HL-60 (cell line): ENCODE measurements around the gene SMYD2.

Experiments
- DNase-seq, 2 experiments: peaks; one replicate each; pipeline ENCODE4 v3.0.0-alpha.2; 2010 to 2020; ENCODE audit warnings: low read depth in 1 of 2, low spot score in 1 of 2
- H3K27ac ChIP-seq: fragments of 250-450 bp; sonication (Bioruptor Pico); replicated peaks from 2 replicates; pipeline ENCODE4 v1.5.1; 2020; ENCODE audit warnings: mild to moderate bottlenecking, moderate library complexity
- H3K27me3 ChIP-seq: fragments of 250-450 bp; sonication (Bioruptor Pico); 2 replicates; pipeline ENCODE4 v1.5.1; 2021; ENCODE audit warnings: mild to moderate bottlenecking, moderate library complexity; ENCODE audit not compliant: insufficient read depth, poor library complexity, severe bottlenecking
- H3K4me3 ChIP-seq: replicated peaks from 2 replicates; pipeline ENCODE4 v1.5.1; 2011; ENCODE audit warnings: mild to moderate bottlenecking, control low read depth, low read length; ENCODE audit not compliant: insufficient read depth
- GABPA ChIP-seq: IDR thresholded peaks from 2 replicates; pipeline ENCODE4 v1.6.1; 2012; ENCODE audit warnings: low read depth
- POLR2AphosphoS5 ChIP-seq: IDR thresholded peaks from 2 replicates; pipeline ENCODE4 v1.6.1; 2012; ENCODE audit warnings: low read depth
- REST ChIP-seq: IDR thresholded peaks from 2 replicates; pipeline ENCODE4 v1.6.1; 2012; ENCODE audit warnings: low read depth; ENCODE audit not compliant: insufficient replicate concordance
- SPI1 ChIP-seq: IDR thresholded peaks from 2 replicates; pipeline ENCODE4 v1.6.1; 2012; ENCODE audit warnings: low read depth, mild to moderate bottlenecking, borderline replicate concordance
- TF ChIP-seq, protein P1 (sequence below): IDR thresholded peaks from one replicate; pipeline ENCODE4 v1.5.1; 2011; ENCODE audit warnings: low read length, control low read depth, inconsistent platforms; ENCODE audit not compliant: insufficient read depth

SMYD2 gene

DNA sequence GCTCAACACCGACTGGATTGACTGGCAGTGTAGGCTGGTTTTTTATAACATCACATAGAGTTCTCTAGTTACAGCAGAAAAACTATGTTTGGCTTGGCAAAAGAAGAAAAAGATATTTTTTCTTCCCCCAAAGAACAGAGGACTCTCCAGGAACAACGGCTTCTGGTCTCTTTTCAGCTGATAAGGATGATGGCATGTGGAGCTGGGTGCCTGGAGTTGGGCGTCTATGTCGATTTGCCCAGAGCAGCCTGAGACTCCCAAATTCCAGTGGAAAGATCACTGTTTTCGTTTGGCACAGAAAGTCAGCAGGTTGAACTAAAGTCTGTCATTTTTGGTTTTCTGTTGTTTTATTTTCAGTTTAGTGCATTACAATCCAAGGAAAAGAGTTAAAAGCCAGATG lies 91.1 kb downstream of the SMYD2 start:
- TF ChIP-seq REST = no peak
- TF ChIP-seq GABPA = no peak
- TF ChIP-seq, protein P1, sequence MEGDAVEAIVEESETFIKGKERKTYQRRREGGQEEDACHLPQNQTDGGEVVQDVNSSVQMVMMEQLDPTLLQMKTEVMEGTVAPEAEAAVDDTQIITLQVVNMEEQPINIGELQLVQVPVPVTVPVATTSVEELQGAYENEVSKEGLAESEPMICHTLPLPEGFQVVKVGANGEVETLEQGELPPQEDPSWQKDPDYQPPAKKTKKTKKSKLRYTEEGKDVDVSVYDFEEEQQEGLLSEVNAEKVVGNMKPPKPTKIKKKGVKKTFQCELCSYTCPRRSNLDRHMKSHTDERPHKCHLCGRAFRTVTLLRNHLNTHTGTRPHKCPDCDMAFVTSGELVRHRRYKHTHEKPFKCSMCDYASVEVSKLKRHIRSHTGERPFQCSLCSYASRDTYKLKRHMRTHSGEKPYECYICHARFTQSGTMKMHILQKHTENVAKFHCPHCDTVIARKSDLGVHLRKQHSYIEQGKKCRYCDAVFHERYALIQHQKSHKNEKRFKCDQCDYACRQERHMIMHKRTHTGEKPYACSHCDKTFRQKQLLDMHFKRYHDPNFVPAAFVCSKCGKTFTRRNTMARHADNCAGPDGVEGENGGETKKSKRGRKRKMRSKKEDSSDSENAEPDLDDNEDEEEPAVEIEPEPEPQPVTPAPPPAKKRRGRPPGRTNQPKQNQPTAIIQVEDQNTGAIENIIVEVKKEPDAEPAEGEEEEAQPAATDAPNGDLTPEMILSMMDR = no peak
- no peak for TF ChIP-seq POLR2AphosphoS5
- TF ChIP-seq SPI1 = no peak
- Histone ChIP-seq H3K27me3 (no peaks in the 10 kb centered on the region), H3K4me3 (no peak overlapping the region), H3K27ac (no peak overlapping the region)
- DNase-seq = no peak

- no peaks in the 10 kb centered on the region for H3K27me3 ChIP-seq
- TF ChIP-seq REST = no peak
- TF ChIP-seq, protein P1 = no peak
- peak; percentile 74 for TF ChIP-seq SPI1
- no peak overlapping the region for H3K27ac ChIP-seq
- no peak overlapping the region for H3K4me3 ChIP-seq
- DNase-seq = no peak
Observed at GRCh38 chr1:214377485-214377884, 96.5 kb downstream of the SMYD2 start.

GRCh38 chr1:214377886-214378285 lies 96.9 kb downstream of the SMYD2 start:
- TF ChIP-seq GABPA (no peak), REST (no peak), SPI1 (no peak), POLR2AphosphoS5 (no peak)
- TF ChIP-seq, protein P1 = no peak
- H3K27ac ChIP-seq = no peak overlapping the region
- no peak for DNase-seq
- no peak overlapping the region for H3K4me3 ChIP-seq
- H3K27me3 ChIP-seq = no peaks in the 10 kb centered on the region
